IPS-18c (cell line): ENCODE data around the gene STON1.

ENCODE experiments used
- H3K4me3 ChIP-seq: 2 replicates; pipeline ENCODE4 v1.7.0; 2013; ENCODE audit warnings: low read depth, mild to moderate bottlenecking, low read length, moderate library complexity; ENCODE audit not compliant: insufficient read depth
- H3K9me3 ChIP-seq: one replicate; pipeline ENCODE4 v1.6.1; 2013; ENCODE audit warnings: mild to moderate bottlenecking, low read length, moderate library complexity; ENCODE audit not compliant: control insufficient read depth, insufficient read depth

Gene STON1

DNA sequence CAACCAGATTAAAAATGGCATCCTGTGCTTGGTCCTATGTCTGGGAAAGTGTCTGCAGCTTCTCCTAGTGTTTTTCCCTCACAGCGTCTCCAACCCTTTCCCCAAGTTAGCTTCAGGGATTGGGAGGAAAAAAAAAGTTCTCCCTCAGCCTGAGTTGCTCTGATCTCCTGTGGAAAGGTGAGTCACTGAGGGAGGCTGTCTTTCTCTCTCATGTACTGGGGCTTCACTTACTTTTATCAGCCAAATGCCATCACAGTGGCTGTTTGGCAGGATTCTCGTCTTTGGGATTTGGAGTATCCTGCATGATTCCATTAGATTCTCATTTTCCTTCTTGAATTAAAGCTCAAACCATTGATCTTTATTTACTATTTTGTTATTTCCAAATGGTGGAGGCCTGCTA lies 105.8 kb downstream of the STON1 start:
- Histone ChIP-seq H3K9me3 (no peaks in the 10 kb centered on the region), H3K4me3 (no peak overlapping the region)

DNA sequence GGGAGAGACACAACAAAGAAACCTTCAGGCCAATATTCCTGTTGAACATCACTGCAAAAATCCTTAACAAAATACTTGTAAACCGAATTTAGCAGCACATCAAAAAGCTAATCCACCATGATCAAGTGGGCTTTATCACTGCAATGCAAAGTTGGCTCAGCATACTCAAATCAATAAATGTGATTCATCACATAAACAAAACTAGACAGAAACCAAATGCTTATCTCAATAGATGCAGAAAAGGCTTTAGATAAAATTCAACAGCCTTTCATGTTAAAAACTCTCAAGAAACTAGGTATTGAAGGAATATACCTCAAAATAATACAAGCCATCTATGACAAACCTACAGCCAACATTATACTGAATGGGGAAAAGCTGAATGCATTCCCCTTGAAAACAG lies 108.3 kb downstream of the STON1 start:
- Histone ChIP-seq H3K9me3 (no peaks in the 10 kb centered on the region), H3K4me3 (no peak overlapping the region)
